ACC112 (cell line): ENCODE data around the gene CD1E.
"Not testable (repeated sequence)": the region's sequence is repeated elsewhere in the genome, so short reads cannot be mapped to it uniquely, and the experiment has no call there.

Source experiments
- H2AFZ ChIP-seq: fragments of 200-600 bp; sonication (generic); one replicate; pipeline ENCODE4 v1.6.0; 2017; ENCODE audit warnings: antibody characterized with exemption, low read length; ENCODE audit not compliant: unreplicated experiment
- H3K27ac ChIP-seq: fragments of 200-600 bp; sonication (generic); 2 replicates; pipeline ENCODE4 v1.5.1; 2014; ENCODE audit warnings: low read depth, mild to moderate bottlenecking, antibody characterized with exemption, low read length, moderate library complexity
- H3K27me3 ChIP-seq: fragments of 200-600 bp; sonication (generic); 2 replicates; pipeline ENCODE4 v1.6.1; 2014; ENCODE audit warnings: mild to moderate bottlenecking, antibody characterized with exemption, low read length, moderate library complexity, mixed read lengths; ENCODE audit not compliant: insufficient read depth
- H3K36me3 ChIP-seq: fragments of 200-600 bp; sonication (generic); 2 replicates; pipeline ENCODE4 v1.6.1; 2016; ENCODE audit warnings: mild to moderate bottlenecking, antibody characterized with exemption, low read length, moderate library complexity, mixed read lengths; ENCODE audit not compliant: insufficient read depth
- H3K4me1 ChIP-seq: fragments of 200-600 bp; sonication (generic); one replicate; pipeline ENCODE4 v1.6.1; 2016; ENCODE audit warnings: low read length, mixed read lengths; ENCODE audit not compliant: insufficient read depth, unreplicated experiment, control insufficient read depth
- H3K4me3 ChIP-seq: fragments of 200-600 bp; sonication (generic); 2 replicates; pipeline ENCODE4 v1.5.1; 2014; ENCODE audit warnings: mild to moderate bottlenecking, low read depth, low read length
- H3K79me2 ChIP-seq: fragments of 200-600 bp; sonication (generic); one replicate; pipeline ENCODE4 v1.6.0; 2016; ENCODE audit warnings: low read length; ENCODE audit not compliant: control insufficient read depth, unreplicated experiment, insufficient read depth

Gene CD1E

GRCh38 chr1:158331481-158332150 lies 22.1 kb upstream of the CD1E start, which contains the start of gene CD1B:
TSS of gene CD1B (minus strand) at chr1:158331531. CDS start at chr1:158331423, 108 bp downstream.
- Histone ChIP-seq H3K36me3 (no peaks in the 10 kb centered on the region), H2AFZ (no peak within 1 kb of the TSS), H3K79me2 (no peaks in the 10 kb centered on the region), H3K27ac (no peak within 1 kb of the TSS), H3K4me3 (no peak within 1 kb of the TSS), H3K4me1 (no peaks in the 10 kb centered on the region), H3K27me3 (peaks cover 5% of the 10 kb centered on the region; the same call in 1 of the 2 replicates)

- H3K4me3 ChIP-seq: no peak overlapping the region
- no peaks in the 10 kb centered on the region for H3K4me1 ChIP-seq
- peaks cover 5% of the 10 kb centered on the region; the same call in 1 of the 2 replicates for H3K27me3 ChIP-seq
- H3K27ac ChIP-seq: no peak overlapping the region
- no peaks in the 10 kb centered on the region for H3K36me3 ChIP-seq
- H2AFZ ChIP-seq: no peak overlapping the region
- H3K79me2 ChIP-seq: no peaks in the 10 kb centered on the region
These were observed 20.1 kb upstream of the CD1E start for GRCh38 chr1:158333405-158334155.

GRCh38 chr1:158334526-158335212 lies 19.0 kb upstream of the CD1E start:
- no peak overlapping the region for H2AFZ ChIP-seq
- no peak overlapping the region for H3K27ac ChIP-seq
- H3K79me2 ChIP-seq: no peaks in the 10 kb centered on the region
- no peaks in the 10 kb centered on the region for H3K4me1 ChIP-seq
- no peak overlapping the region for H3K4me3 ChIP-seq
- H3K36me3 ChIP-seq: no peaks in the 10 kb centered on the region
- H3K27me3 ChIP-seq: peaks cover 5% of the 10 kb centered on the region; the same call in 1 of the 2 replicates

- Histone ChIP-seq H3K27me3 (peaks cover 5% of the 10 kb centered on the region; the same call in 1 of the 2 replicates), H3K4me1 (no peaks in the 10 kb centered on the region), H3K79me2 (no peaks in the 10 kb centered on the region), H3K4me3 (no peak overlapping the region), H3K27ac (no peak overlapping the region), H3K36me3 (no peaks in the 10 kb centered on the region), H2AFZ (no peak overlapping the region)
These were observed 18.5 kb upstream of the CD1E start for GRCh38 chr1:158335213-158335532.

DNA sequence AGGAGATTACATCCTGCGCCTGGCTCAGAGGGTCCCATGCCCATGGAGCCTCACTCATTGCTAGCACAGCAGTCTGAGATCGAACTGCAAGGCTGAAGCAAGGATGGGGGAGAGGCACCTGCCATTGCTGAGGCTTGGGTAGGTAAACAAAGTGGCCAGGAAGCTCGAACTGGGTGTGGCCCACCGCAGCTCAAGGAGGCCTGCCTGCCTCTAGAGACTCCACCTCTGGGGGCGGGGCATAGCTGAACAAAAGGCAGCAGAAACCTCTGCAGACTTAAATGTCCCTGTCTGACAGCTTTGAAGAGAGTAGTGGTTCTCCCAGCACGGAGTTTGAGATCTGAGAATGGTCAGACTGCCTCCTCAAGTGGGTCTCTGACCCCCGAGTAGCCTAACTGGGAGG lies 17.3 kb upstream of the CD1E start:
- H2AFZ ChIP-seq, H3K36me3 ChIP-seq, H3K27me3 ChIP-seq, H3K79me2 ChIP-seq, H3K27ac ChIP-seq, H3K4me1 ChIP-seq, H3K4me3 ChIP-seq: not testable (repeated sequence)

- H3K4me1 ChIP-seq, H3K79me2 ChIP-seq, H3K4me3 ChIP-seq, H2AFZ ChIP-seq, H3K36me3 ChIP-seq, H3K27me3 ChIP-seq, H3K27ac ChIP-seq: not testable (repeated sequence)
These were observed 4.7 kb upstream of the CD1E start for GRCh38 chr1:158348946-158349345.

DNA sequence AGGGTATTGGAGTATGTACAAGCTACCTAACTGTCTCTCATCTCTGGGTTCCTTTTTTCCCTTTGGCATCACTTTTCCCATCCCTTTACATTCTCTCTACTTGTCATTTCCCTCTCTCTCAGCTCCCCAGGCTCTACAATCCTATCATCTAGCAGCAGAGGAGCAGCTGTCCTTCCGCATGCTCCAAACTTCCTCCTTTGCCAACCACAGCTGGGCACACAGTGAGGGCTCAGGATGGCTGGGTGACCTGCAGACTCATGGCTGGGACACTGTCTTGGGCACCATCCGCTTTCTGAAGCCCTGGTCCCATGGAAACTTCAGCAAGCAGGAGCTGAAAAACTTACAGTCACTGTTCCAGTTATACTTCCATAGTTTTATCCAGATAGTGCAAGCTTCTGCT lies 561 bp downstream of the CD1E start:
- H3K79me2 ChIP-seq: no peaks in the 10 kb centered on the region
- H3K4me3 ChIP-seq: no peak overlapping the region
- H3K27ac ChIP-seq: no peak overlapping the region
- H2AFZ ChIP-seq: no peak overlapping the region
- H3K36me3 ChIP-seq: no peaks in the 10 kb centered on the region
- H3K4me1 ChIP-seq: no peaks in the 10 kb centered on the region
- no peaks in the 10 kb centered on the region for H3K27me3 ChIP-seq

- H3K27me3 ChIP-seq: no peaks in the 10 kb centered on the region
- H3K79me2 ChIP-seq: no peaks in the 10 kb centered on the region
- H3K4me3 ChIP-seq: no peak overlapping the region
- no peak overlapping the region for H2AFZ ChIP-seq
- no peak overlapping the region for H3K27ac ChIP-seq
- no peaks in the 10 kb centered on the region for H3K4me1 ChIP-seq
- no peaks in the 10 kb centered on the region for H3K36me3 ChIP-seq
These were observed 2.1 kb downstream of the CD1E start for GRCh38 chr1:158355773-158356285.

- H3K36me3 ChIP-seq: no peaks in the 10 kb centered on the region
- no peaks in the 10 kb centered on the region for H3K4me1 ChIP-seq
- H3K79me2 ChIP-seq: no peaks in the 10 kb centered on the region
- H3K27ac ChIP-seq: no peak overlapping the region
- H3K27me3 ChIP-seq: no peaks in the 10 kb centered on the region
- H2AFZ ChIP-seq: no peak overlapping the region
- H3K4me3 ChIP-seq: no peak overlapping the region
These were observed 2.9 kb downstream of the CD1E start for GRCh38 chr1:158356616-158357015.

DNA sequence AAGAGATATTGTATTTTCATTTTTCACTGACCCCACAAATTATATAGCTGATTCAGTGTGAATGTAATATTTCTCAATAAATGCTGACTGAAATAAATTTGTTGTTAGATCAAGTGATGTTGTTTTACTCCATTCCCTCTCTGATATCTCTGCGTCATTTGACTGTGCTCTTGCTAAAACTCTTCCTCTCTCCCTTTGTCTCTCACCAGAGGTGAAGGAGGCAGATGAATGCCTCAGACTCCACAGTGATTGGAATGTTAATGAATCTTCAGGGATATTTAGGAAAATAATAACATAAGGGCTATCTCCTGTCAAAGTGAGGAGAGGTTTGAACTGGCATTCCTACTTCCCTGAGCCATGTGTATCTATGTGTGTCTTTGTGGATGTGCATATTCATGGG lies 3.7 kb downstream of the CD1E start:
- Histone ChIP-seq H3K27me3 (no peaks in the 10 kb centered on the region), H3K4me1 (no peaks in the 10 kb centered on the region), H3K36me3 (no peaks in the 10 kb centered on the region), H2AFZ (no peak overlapping the region), H3K79me2 (no peaks in the 10 kb centered on the region), H3K27ac (no peak overlapping the region), H3K4me3 (no peak overlapping the region)
